Measurements from ENCODE around the gene LYL1. TPM values are rescaled to one million over a fixed set of nuclear protein-coding genes. Genes with fewer than 3 reads are reported as not detected.
A peak's percentile ranks its signal among the peaks of the same experiment; 100 is the strongest.

Gene LYL1
- total and polyA plus RNA-seq, 9 of the 15 experiments (the other 6 are each of a cell fraction or from before 2014, with no cell fraction given) = 1.3 to 266 (median 34.0) TPM

- Histone ChIP-seq H2AFZ (ENCODE audit: low read depth, low read length) (no peak overlapping the region), H3K9me3 (replicated peaks; ENCODE audit: control insufficient read depth, insufficient read depth, low read depth, low read length) (no peaks in the 10 kb centered on the region), H3K4me3 (no peak overlapping the region), H3K4me2 (ENCODE audit: insufficient read depth, low read length) (no peak overlapping the region), H3K9me1 (ENCODE audit: control insufficient read depth, insufficient read depth, low read length) (peaks cover 12% of the 10 kb centered on the region), H3K36me3 (ENCODE audit: control insufficient read depth, insufficient read depth, low read length) (peaks cover 80% of the 10 kb centered on the region), H3K4me1 (replicated peaks in 1 of 2; ENCODE audit: control insufficient read depth in 2 of 2, insufficient read depth in 2 of 2, low read length in 2 of 2) (peaks cover 21 to 52% of the 10 kb centered on the region in 2 experiments; a peak in 4 of 5 replicates), H3K27me3 (ENCODE audit: control insufficient read depth in 2 of 2, insufficient read depth in 2 of 2, low read length in 2 of 2) (no peaks in the 10 kb centered on the region), H3K27ac (ENCODE audit: extremely low read depth, low read depth, low read length) (no peak overlapping the region), H4K20me1 (replicated peaks; ENCODE audit: control insufficient read depth, insufficient read depth, low read length) (peaks cover 62% of the 10 kb centered on the region), H3K9ac (ENCODE audit: insufficient read depth in 1 of 2, low read depth in 2 of 2, low read length in 2 of 2) (peak overlapping the region in 1 of 2 experiments; percentile 48; a peak in 2 of 4 replicates), H3K79me2 (ENCODE audit: control insufficient read depth, insufficient read depth, low read length) (peaks cover 96% of the 10 kb centered on the region)
- BruUV-seq (replicated peaks) = no TSS peak
- ChIA-PET POLR2A (interaction anchor here (0.6 to 0.8 kb wide), 2 partner anchors 9 to 169 kb away, joined by 3 read pairs; no protein-coding TSS in a partner anchor), CTCF (ENCODE audit: low intra/inter-chr PET ratio) (no interaction called here)
- in situ Hi-C loops (cut with MboI) = no loop called here
- TF ChIP-seq ZBED1 (IDR thresholded peaks at IDR 0.05) (no peak), RBM25 (IDR thresholded peaks at IDR 0.05; ENCODE audit: low read depth, low read length, severe bottlenecking) (peak; percentile 69), ZBTB33 (CRISPR knock-in tag; IDR thresholded peaks at IDR 0.05) (peak; percentile 89), MTA3 (IDR thresholded peaks at IDR 0.05; ENCODE audit: borderline replicate concordance) (no peak), ZNF263 (CRISPR knock-in tag; IDR thresholded peaks at IDR 0.05; ENCODE audit: borderline replicate concordance) (peak; percentile 82), SNAPC5 (CRISPR knock-in tag; IDR thresholded peaks at IDR 0.05) (no peak), PCBP1 (IDR thresholded peaks at IDR 0.05; ENCODE audit: low read depth, low read length, poor library complexity, severe bottlenecking) (no peak), ZKSCAN3 (CRISPR knock-in tag; IDR thresholded peaks at IDR 0.05) (no peak), ARID2 (IDR thresholded peaks at IDR 0.05) (no peak), CHD2 (IDR thresholded peaks at IDR 0.05; ENCODE audit: low read depth, low read length) (no peak), POLR2G (IDR thresholded peaks at IDR 0.05; ENCODE audit: low read depth, low read length) (peak; percentile 60), BCOR (IDR thresholded peaks at IDR 0.05) (peak; percentile 40; the same call in 1 of the 2 replicates), CREBBP (IDR thresholded peaks at IDR 0.05; ENCODE audit: low read depth, low read length) (no peak), ZNF445 (CRISPR knock-in tag; IDR thresholded peaks at IDR 0.05; ENCODE audit: low read depth) (no peak), ZNF740 (CRISPR knock-in tag; IDR thresholded peaks at IDR 0.05) (0 out of 2 replicates have a peak, but pooled peaks have one; percentile 11), ZNF740 (tag; IDR thresholded peaks at IDR 0.05) (no peak; a peak in 1 of 4 replicates), RBFOX2 (IDR thresholded peaks at IDR 0.05; ENCODE audit: low read depth, low read length) (peak; percentile 56; the same call in 1 of the 2 replicates)
- intact Hi-C loops (cut with micrococcal nuclease) = no loop called here
- WGBS (ENCODE audit: insufficient coverage, low coverage, missing lambda C conversion rate) = 77% methylated on average over 12 of the region's 20 CpGs
- no peak for DNase-seq (ENCODE audit: extremely low read depth in 1 of 4, low spot score in 3 of 4)
- FAIRE-seq = no peak
- no peak for ATAC-seq
Measured at GRCh38 chr19:13122980-13123957, 20.6 kb upstream of the LYL1 start.

Data from K562 (cell line).